GM18505 (cell line): ENCODE data around the gene PRUNE2.
A peak's percentile ranks its signal among the peaks of the same experiment; 100 is the strongest.

Source experiments
- ATAC-seq: cut with Tn5 transposase; IDR thresholded peaks from one replicate; pipeline ENCODE4 v1.9.1; 2021; ENCODE audit not compliant: unreplicated experiment
- POLR2A ChIP-seq: IDR thresholded peaks from 4 replicates; pipeline ENCODE4 v1.6.1; 2011; ENCODE audit warnings: borderline replicate concordance; ENCODE audit not compliant: insufficient read depth, insufficient read length; ENCODE audit errors: extremely low read depth

Gene PRUNE2

DNA sequence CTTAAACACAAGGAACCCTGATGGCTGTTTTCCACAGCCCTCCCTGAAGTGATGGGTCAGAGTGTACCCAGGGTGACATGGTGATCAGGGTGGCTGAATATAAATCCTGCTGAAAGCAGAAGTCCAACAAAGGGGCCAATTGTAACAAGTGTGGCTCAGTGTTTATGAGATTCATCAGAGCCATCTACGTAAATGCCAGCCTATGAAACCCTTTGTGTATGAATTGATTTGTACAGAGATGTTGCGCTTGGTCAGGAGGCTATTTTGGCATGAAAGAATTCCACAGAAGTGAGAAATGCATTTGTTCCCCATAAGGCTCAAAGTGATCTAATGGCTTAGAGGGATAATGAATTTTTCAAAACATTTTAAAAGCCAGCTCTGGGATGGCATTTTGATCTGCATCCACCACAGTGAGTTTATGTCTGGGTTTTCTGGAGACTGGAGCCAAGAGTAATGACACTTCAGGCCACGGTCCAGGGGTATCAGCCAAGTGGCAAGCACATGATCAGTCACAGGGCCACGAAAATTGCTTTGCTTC, 12.4 kb downstream of the PRUNE2 start:
- no peak for TF ChIP-seq POLR2A
- ATAC-seq: no peak

DNA sequence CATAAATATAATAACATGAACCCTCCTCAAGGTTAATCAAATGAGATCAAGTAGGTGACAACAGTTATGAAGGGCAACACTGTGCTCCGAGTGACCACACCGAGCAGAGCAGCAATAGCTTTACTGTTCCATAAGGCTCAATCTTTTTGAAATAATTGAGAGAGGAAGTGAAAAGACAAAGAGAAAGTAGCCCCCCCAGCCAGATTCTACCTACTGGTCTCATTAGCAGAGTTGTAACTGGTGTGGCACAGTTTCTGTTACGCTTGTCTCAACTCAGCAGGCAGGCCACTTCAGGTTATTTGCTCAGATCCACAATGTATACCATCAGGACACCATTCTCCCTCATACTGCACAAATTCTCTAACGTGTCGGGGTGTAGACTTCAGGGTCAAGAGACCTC, 14.0 kb downstream of the PRUNE2 start:
- no peak for ATAC-seq
- TF ChIP-seq POLR2A: no peak

DNA sequence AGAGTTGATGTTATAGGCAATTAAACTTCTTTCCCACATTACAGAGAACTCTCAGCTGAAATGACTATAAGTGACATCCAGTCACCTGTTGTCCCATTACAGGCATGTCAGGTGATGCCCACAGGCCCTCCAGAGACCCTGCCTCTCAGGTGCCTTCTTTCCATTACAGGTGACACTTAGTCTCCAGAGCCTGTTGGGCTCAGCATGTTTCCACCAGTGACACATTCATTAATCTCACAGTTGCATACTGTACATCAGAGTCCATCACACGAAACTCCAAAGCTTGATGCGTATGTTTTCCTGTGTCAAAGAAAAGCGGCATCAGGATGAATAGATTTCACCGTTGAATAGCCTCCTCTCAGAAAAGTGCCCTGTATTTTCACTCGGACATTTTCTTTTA, 14.6 kb downstream of the PRUNE2 start:
- TF ChIP-seq POLR2A: no peak
- no peak for ATAC-seq

DNA sequence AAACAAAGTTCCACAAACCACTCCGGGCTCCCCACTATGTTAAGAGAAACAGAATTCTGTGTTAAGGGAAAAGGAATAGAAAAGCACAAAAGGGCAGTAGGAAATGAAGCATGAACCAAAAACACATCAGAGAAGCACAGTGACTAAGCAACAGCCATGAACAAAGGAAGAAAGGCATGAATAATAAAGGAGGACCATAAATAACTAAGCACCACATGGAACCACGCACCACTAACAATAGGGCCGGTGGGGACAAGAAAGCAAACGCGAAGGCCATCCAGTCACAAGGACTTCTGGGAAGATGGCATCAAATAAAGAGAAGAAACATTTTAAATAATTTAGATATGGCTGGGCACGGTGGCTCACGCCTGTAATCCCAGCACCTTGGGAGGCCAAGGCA, 18.0 kb downstream of the PRUNE2 start:
- ATAC-seq: no peak
- TF ChIP-seq POLR2A: no peak

DNA sequence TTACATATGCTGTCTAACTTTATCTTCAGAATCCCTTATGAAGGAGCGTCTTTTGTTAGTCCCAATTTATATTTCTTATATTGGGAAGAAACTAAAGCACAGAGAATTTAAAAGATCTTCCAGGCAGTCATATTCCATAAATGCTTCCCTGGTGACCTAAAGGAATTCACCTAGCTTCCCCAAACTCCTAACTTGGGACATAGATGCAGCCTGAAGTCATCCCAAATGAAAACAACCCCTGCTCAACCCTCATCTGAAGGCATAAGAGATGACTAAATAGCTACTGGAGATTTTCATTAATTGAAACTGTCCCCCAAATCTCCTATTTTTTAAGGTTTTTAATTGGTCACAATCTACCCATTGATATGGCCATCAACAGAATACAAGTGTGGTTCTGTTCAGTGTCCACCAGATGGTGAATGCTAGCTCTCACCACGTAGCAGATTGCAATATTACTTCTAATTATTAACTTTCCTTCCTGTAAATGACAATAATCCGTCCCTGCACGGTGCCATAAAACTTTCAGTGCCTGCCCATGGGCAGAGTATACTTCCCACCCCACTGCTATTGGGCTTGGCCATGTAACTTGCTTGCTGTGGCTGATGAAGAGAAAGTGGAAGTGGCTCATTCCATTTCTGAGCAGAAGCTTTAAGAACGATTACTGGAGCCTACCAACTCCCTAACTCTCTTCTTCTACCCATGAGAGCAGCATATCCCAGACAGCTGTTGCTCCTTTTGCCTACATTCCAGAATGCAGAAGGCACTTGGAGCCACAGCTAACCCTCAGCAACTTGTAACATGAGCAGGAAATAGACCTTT, 18.7 kb downstream of the PRUNE2 start:
- no peak for ATAC-seq
- TF ChIP-seq POLR2A: no peak

DNA sequence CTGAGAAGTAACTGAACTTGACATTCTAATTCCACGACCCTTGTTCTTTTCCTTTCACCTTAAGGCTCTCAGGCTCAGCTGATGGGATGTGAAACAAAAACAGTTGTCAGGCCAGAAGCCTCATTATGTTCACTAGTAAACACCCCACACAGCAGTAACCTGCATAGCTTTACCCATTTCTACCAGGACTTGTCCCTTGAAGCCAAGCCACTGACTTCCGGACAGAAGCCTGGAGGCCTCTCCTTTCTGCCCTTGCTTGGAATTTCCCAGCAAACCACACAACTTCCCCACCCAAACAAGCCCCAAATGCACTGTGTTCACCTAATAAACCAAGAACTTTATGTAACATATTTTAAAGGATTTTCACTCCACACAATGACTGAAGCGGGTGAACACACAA, 19.6 kb downstream of the PRUNE2 start:
- no peak for ATAC-seq
- no peak for TF ChIP-seq POLR2A

DNA sequence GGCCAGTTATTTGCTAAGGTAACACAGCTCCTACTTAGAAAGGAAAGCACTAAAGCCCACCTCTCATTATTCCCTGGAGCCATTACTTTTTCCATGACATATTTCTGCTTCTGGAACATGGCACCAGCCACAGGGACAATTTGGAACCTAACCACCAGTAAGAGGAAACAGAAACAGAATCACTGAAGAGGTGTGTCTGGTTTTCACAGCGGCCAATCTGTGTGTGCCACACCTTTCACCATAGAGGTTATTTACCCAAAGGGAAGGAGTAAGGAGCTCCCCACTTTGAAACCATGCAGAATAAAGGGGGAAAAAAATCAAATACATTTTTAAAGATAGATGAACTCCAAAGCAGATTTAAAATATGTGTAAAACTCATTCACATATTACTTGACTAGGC, 21.1 kb downstream of the PRUNE2 start:
- ATAC-seq: no peak
- no peak for TF ChIP-seq POLR2A

DNA sequence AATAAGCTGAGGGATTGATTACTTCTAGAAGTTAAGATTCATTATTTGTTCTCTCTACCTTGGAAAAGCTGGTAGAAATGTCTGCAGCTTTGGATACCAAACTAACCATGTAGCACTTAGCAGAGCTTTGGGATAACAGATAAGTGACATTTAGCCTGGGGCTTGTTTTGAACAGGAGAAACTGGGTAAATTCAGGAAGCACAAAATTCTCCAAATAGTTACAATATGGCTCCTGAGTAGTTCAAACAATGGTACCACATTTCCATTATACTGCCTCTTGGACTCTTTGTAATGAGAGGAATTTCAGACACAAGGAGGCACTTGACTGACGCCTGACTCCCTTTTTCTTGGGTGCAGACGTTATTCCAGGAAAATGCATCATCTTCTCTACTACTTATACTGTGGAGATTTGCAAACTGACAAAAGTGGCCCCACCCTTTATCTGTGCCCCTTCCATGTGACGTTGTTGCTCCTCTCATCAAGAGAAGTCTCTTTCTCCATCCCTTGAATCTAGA, 22.5 kb downstream of the PRUNE2 start:
- no peak for ATAC-seq
- no peak for TF ChIP-seq POLR2A

DNA sequence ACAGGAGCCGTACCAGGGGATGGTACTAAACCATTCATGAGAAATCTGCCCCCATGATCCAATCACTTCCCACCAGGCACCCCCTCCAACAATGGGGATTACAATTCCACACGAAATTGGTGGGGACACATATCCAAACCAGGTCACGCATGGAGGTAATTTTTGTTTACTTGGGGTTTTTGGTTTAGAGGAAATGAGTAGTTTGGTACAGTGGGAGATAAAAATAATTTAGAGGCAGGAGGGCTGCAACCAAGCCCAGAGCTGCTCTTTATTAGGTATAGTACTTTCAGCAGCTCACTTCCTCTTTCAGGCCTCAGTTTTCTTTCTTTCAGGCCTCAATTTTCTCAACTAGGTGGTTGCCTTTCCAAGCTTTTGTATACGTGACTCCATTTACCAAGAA, 23.2 kb downstream of the PRUNE2 start:
- TF ChIP-seq POLR2A: no peak
- ATAC-seq: peak; percentile 88

DNA sequence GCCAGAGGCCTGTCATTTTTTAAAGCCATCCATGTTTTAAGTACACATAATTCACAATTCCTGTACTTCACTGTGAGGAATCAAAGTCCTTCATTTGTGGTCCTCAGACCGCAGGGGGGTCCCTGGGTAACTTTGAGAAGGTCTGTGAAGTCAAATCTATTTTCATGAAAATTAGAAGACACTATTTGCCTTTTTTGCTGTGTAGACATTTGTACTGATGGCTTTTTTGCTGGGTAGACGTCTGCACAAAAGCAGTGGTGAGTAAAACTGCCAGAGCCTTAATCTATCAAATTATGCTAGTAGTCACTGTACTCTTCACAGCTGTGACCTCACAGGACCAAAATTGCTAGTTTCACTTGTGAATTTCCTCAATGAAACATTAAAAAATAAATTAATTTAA, 25.7 kb downstream of the PRUNE2 start:
- ATAC-seq: no peak
- TF ChIP-seq POLR2A: no peak

DNA sequence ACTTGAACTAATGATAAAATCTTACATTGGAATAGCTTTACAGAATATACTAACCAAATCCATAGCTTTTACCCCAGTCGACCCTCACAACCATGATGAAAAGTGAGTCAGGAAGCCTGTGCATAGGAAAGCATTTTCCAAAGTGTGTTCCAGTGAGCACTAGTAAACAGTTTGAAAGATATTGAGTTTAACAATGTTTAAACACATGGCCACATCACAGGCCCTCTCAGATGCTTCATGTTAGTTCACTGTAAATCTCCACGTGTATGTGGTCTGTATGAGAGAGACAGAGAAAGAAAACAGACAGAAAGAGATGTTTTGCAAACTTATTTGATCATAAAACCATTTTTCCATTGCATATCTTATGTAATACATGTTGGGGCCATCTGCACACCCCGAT, 27.0 kb downstream of the PRUNE2 start:
- TF ChIP-seq POLR2A: no peak
- no peak for ATAC-seq

DNA sequence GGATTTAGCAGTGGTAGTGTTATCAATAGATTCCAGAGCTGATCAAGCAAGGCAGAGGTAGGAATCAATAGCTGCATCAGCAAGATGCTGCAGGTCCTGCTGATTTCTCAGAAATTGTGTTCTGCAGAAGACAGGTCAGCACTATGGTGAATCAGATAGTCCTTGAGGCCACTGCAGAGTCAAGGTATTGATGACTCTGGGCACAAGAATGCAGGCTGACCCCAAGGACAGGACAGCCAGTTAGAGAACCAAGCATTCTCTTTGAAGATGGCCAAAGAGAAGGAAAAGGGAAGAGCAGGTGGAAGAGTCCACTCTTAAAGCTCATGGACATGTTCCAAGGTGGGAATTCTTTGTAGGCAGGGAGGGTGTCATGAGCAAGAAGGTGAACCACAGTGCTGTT, 28.0 kb downstream of the PRUNE2 start:
- no peak for TF ChIP-seq POLR2A
- no peak for ATAC-seq

DNA sequence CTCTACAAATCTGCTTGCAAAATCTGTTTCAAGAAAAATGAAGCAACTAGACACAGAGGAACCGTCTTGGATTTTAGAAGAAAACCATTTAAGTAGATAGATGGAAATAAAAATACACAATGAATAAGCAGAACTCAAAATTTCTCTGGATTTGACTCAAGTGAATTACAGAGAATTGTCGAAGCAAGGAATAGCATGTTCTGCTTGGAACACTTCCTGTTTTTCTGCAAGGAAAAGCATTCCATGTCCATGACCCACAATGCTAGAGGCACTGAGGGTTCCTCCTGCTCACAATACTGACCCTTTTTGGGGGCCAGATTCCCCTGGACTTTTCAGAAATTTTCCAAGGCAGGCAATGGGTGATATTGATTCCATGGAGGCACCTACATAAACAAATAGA, 29.8 kb downstream of the PRUNE2 start:
- ATAC-seq: no peak
- no peak for TF ChIP-seq POLR2A

DNA sequence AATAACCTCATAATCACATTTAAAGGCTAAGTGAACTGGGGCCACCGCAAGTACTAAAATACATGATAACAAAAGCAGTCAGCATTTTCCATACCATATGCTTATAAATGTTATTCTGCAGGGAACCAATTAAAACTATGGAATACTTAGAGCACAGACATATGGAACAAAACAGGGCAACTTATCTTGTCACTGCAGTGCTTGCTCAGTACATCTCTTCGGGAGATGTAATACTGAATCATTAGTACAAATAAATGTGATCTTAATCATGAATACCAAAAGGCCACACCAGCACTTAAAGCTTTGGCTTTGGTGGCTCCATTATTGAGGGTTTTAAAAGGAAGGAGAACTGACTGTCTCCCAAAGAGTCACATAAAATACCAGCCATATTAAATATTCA, 32.1 kb downstream of the PRUNE2 start:
- no peak for ATAC-seq
- TF ChIP-seq POLR2A: no peak

DNA sequence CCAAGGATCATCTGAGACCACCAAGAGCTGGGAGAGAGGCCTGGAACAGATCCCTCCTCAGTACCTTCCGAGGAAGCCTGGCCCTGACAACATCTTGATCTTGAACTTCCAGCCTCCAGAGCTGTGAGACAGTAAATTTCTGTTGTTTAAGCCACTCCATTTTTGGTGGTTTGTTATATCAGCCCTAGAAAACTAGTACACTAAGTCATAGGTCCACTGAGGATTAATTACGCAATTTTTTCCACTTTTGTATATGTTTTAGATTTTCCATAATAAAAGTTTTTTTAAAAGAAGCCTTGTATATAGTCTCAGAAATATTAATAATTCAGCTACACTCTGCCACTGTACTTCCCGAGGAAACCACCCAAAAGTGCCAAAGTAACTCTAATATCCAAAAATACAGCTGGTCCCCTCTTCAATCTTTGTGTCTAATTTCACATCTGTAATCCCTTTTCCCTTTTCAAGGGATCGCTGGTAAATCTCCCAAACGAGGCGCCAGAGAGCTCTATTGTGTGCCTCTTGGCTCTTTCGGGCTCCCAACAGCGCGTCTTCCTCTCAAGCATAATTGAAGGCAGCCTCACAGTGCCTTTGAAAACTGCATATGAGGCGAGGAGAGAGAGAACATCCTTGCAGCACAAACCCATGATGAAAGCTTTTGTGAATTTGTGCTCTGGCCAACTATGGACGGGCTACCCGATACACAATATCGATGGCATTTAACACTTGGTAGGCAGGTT, 32.7 kb downstream of the PRUNE2 start:
- ATAC-seq: no peak
- TF ChIP-seq POLR2A: no peak

DNA sequence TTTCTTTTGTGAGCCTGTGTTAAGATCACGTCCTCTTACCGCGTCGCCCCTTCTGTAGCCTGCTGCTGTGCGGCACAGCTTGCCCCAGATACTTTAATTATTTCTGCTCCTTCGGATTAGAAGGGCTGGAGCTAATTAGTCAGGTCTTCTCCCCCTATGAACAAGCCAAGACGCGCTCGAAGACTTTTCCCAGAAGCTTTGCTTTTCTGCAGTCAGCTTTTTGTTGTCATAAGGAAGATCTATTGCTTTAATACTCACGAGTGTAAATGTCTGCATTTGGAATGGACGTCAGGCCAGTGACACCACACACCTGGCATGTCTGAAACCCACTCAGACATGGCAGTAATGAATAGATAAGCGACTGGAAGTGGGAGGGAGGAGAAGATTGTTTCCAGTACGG, 37.0 kb downstream of the PRUNE2 start:
- no peak for TF ChIP-seq POLR2A
- ATAC-seq: no peak
